Rectal smooth muscle tissue (tissue), 1 donor: ENCODE results near the gene MYO1D.

ENCODE experiments used
- H3K27ac ChIP-seq: one replicate; pipeline ENCODE4 v1.7.0; 2013; ENCODE audit warnings: low read depth, low read length, inconsistent platforms
- H3K27me3 ChIP-seq: one replicate; pipeline ENCODE4 v1.7.0; 2013; ENCODE audit warnings: low read length; ENCODE audit not compliant: control insufficient read depth, insufficient read depth
- H3K36me3 ChIP-seq: one replicate; pipeline ENCODE4 v1.7.0; 2013; ENCODE audit warnings: low read length; ENCODE audit not compliant: control insufficient read depth, insufficient read depth
- H3K4me1 ChIP-seq: one replicate; pipeline ENCODE4 v1.7.0; 2013; ENCODE audit warnings: low read length; ENCODE audit not compliant: control insufficient read depth, insufficient read depth
- H3K4me3 ChIP-seq: one replicate; pipeline ENCODE4 v1.7.0; 2013; ENCODE audit warnings: low read length
- H3K9ac ChIP-seq: one replicate; pipeline ENCODE4 v1.7.0; 2013; ENCODE audit warnings: low read length

MYO1D gene

GRCh38 chr17:32575852-32576251 is 301.1 kb downstream of the MYO1D start:
- Histone ChIP-seq H3K36me3 (no peaks in the 10 kb centered on the region), H3K9ac (no peak overlapping the region), H3K27me3 (no peaks in the 10 kb centered on the region), H3K4me3 (no peak overlapping the region), H3K4me1 (no peaks in the 10 kb centered on the region), H3K27ac (no peak overlapping the region)

- H3K4me3 ChIP-seq: no peak overlapping the region
- H3K36me3 ChIP-seq: peaks cover 9% of the 10 kb centered on the region
- H3K27me3 ChIP-seq: no peaks in the 10 kb centered on the region
- no peaks in the 10 kb centered on the region for H3K4me1 ChIP-seq
- no peak overlapping the region for H3K9ac ChIP-seq
- H3K27ac ChIP-seq: no peak overlapping the region
These were observed 306.9 kb downstream of the MYO1D start for GRCh38 chr17:32570081-32570396.

- no peak overlapping the region for H3K4me3 ChIP-seq
- no peak overlapping the region for H3K9ac ChIP-seq
- H3K27me3 ChIP-seq: no peaks in the 10 kb centered on the region
- H3K27ac ChIP-seq: no peak overlapping the region
- H3K36me3 ChIP-seq: peaks cover 9% of the 10 kb centered on the region
- H3K4me1 ChIP-seq: no peaks in the 10 kb centered on the region
These were observed 307.5 kb downstream of the MYO1D start for GRCh38 chr17:32569171-32570080.

- H3K4me3 ChIP-seq: no peak overlapping the region
- H3K4me1 ChIP-seq: no peaks in the 10 kb centered on the region
- H3K9ac ChIP-seq: no peak overlapping the region
- peaks cover 9% of the 10 kb centered on the region for H3K36me3 ChIP-seq
- no peaks in the 10 kb centered on the region for H3K27me3 ChIP-seq
- H3K27ac ChIP-seq: no peak overlapping the region
These were observed 308.2 kb downstream of the MYO1D start for GRCh38 chr17:32568705-32569104.

- Histone ChIP-seq H3K36me3 (peaks cover 9% of the 10 kb centered on the region), H3K4me3 (no peak overlapping the region), H3K9ac (no peak overlapping the region), H3K27ac (no peak overlapping the region), H3K27me3 (no peaks in the 10 kb centered on the region), H3K4me1 (no peaks in the 10 kb centered on the region)
These were observed 309.4 kb downstream of the MYO1D start for GRCh38 chr17:32567511-32567910.

- H3K27me3 ChIP-seq: no peaks in the 10 kb centered on the region
- no peaks in the 10 kb centered on the region for H3K4me1 ChIP-seq
- H3K27ac ChIP-seq: no peak overlapping the region
- H3K4me3 ChIP-seq: no peak overlapping the region
- H3K36me3 ChIP-seq: peaks cover 9% of the 10 kb centered on the region
- no peak overlapping the region for H3K9ac ChIP-seq
These were observed 309.8 kb downstream of the MYO1D start for GRCh38 chr17:32567086-32567485.

GRCh38 chr17:32566303-32566702 is 310.6 kb downstream of the MYO1D start:
- Histone ChIP-seq H3K9ac (no peak overlapping the region), H3K36me3 (peaks cover 9% of the 10 kb centered on the region), H3K4me1 (no peaks in the 10 kb centered on the region), H3K27me3 (no peaks in the 10 kb centered on the region), H3K27ac (no peak overlapping the region), H3K4me3 (no peak overlapping the region)

GRCh38 chr17:32565401-32565800 is 311.5 kb downstream of the MYO1D start:
- Histone ChIP-seq H3K4me3 (no peak overlapping the region), H3K27me3 (no peaks in the 10 kb centered on the region), H3K4me1 (no peaks in the 10 kb centered on the region), H3K9ac (no peak overlapping the region), H3K36me3 (peaks cover 9% of the 10 kb centered on the region), H3K27ac (no peak overlapping the region)

GRCh38 chr17:32564325-32564724 is 312.6 kb downstream of the MYO1D start:
- no peak overlapping the region for H3K9ac ChIP-seq
- no peaks in the 10 kb centered on the region for H3K27me3 ChIP-seq
- no peaks in the 10 kb centered on the region for H3K4me1 ChIP-seq
- H3K4me3 ChIP-seq: no peak overlapping the region
- H3K27ac ChIP-seq: no peak overlapping the region
- peaks cover 9% of the 10 kb centered on the region for H3K36me3 ChIP-seq

- Histone ChIP-seq H3K36me3 (peaks cover 9% of the 10 kb centered on the region), H3K4me1 (no peaks in the 10 kb centered on the region), H3K4me3 (no peak overlapping the region), H3K9ac (no peak overlapping the region), H3K27me3 (no peaks in the 10 kb centered on the region), H3K27ac (no peak overlapping the region)
These were observed 313.3 kb downstream of the MYO1D start for GRCh38 chr17:32563583-32563982.

- H3K27ac ChIP-seq: no peak overlapping the region
- no peak overlapping the region for H3K9ac ChIP-seq
- no peaks in the 10 kb centered on the region for H3K4me1 ChIP-seq
- H3K4me3 ChIP-seq: no peak overlapping the region
- H3K27me3 ChIP-seq: no peaks in the 10 kb centered on the region
- no peaks in the 10 kb centered on the region for H3K36me3 ChIP-seq
These were observed 317.8 kb downstream of the MYO1D start for GRCh38 chr17:32558997-32559650.

GRCh38 chr17:32558326-32558955 is 318.5 kb downstream of the MYO1D start:
- Histone ChIP-seq H3K36me3 (no peaks in the 10 kb centered on the region), H3K4me1 (no peaks in the 10 kb centered on the region), H3K27ac (no peak overlapping the region), H3K4me3 (no peak overlapping the region), H3K9ac (no peak overlapping the region), H3K27me3 (no peaks in the 10 kb centered on the region)
